Skin epidermis (tissue), 12 donors: ENCODE measurements around the gene CFL1.

Experiments
- H3K27ac ChIP-seq, 21 experiments: fragments of 200-600 bp; sonication (generic) in 11 of 21; one replicate each; pipeline ENCODE4 v1.5.0; 2020; ENCODE audit warnings: mild to moderate bottlenecking in 3 of 21, inconsistent platforms in 2 of 21, moderate library complexity in 2 of 21
- H3K4me3 ChIP-seq, 7 experiments: fragments of 200-600 bp; sonication (generic) in 2 of 7; one replicate each; pipeline ENCODE4 v1.5.0; 2020; ENCODE audit warnings: inconsistent platforms in 2 of 7, mild to moderate bottlenecking in 2 of 7, moderate library complexity in 1 of 7

CFL1 gene

DNA sequence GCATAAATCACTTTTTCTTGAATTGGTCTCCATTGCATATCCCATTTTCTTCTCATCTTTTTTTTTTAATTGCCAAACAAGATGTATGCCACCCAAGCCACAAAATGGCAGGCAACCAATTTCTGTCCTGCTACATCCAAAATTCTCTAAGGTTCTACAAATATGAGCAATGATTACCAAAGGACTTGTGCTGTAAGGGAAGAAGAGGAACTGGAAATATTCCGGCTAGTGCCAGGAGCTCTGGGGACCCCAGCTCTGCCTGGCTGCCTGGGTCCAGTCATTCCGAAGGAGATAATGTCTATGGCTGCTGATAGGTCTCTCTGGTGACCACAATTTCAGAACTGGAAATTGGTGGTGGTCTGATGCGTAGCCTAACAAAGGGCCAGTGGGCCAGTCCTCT lies 41.3 kb downstream of the CFL1 start:
- H3K4me3 ChIP-seq, result peak overlapping the region in 1 of 7 experiments; percentile 65
- H3K27ac ChIP-seq, result peak overlapping the region in 3 of 21 experiments; percentile 73 to 78 (median 75)

DNA sequence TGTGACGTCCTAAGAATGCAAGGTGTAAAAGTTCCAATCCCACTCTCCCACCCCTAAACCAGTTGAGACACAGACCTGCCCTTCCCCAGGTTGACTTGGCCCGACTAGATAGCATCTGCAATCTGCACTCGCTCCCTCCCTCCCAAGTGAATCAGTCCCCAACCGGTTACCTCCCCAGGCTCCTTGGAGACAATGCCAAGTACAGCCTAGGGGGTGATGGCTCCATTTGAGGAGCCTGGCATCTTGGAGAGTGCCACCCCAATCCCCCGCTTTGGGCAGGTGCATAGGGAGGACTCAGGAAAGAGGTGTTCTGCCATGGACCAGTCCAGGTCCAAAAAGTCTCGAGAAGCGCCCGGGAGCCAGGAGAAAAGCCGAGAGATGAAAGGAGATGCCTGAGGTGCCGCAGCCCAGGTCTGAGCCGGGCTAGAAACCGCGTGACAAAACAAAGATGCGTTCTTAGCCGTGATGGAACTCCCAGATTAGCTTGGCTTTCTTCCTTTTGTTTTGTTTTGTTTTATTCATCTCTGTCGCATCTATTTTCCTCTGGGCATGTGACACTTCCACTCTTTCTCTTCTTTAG lies 42.9 kb downstream of the CFL1 start:
- Histone ChIP-seq H3K4me3 (no peak overlapping the region), H3K27ac (peak overlapping the region in 12 of 21 experiments; percentile 4 to 78 (median 37))

DNA sequence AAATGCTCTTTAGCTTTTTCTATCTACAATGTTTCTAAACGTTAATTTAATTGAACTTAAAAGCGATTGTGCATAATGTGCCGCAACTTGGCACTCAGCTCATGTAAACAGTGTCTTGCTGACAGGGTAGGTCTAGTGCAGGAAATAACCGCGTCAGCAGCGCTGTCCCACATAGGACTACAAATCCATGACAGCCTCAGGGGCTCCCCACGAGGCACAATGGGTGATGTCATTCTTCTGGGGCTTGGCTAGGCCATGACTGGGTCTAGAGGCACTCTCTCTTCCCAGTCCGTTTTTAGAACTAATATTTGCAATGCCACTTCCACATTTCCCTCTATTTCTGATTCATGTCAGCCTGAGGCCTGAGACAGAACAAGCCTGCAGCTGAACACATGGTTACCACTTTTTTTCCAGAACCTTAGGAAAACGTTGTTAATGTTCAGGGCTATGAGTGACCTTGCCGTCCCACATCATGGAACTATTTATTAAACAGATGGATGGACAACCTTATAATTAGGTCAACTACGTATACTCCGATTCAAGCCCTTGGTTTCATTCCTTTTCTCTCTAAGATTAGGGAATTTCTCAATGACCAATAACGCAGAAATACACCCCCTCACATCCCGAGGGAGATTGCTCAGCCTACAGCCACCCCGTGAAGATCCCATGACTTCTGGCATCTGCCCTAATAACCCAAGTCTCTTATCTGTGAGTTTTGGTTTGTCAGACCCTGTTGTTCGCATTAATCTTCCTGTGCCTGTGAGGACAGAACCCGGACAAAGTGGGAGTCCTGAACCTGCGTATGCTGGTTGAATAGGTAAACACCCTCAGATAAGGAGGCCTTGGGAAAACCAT lies 43.6 kb downstream of the CFL1 start:
- Histone ChIP-seq H3K27ac (peak overlapping the region in 10 of 21 experiments; percentile 7 to 78 (median 48)), H3K4me3 (no peak overlapping the region)

DNA sequence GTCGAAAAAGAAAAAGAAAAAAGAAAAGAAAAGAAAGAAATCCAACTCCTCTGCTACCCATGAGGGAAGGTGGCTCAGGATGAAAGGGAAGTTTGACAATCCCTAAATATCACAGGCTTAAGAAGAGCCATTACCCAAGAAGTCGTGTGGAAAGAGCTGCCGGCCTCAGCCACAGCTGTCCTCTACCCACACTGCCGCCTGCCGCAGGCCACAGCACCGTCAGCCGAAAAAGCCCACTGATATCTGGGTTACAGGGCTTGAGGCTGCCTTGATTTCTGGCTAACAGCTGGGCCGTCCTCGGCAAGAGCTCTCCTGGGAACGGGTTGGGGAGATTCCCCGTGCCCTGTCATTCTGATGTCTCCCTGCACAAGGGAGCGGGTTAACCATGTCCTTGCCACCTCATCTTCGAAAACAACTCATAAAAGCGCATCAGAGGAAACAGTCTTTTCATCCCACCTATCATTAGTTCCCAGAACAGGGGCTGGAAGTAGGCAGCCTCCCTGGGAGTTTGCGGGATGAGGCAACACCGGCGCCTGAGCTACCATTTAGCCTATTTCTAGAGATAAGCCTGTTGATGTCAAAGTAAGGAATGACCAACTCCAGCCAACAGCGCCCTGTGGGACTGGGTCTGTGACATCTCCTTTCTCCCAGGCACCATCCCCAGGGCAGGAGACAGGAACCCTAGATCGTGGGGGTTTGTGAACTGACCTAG lies 46.1 kb downstream of the CFL1 start:
- no peak overlapping the region for H3K27ac ChIP-seq
- H3K4me3 ChIP-seq, result no peak overlapping the region

DNA sequence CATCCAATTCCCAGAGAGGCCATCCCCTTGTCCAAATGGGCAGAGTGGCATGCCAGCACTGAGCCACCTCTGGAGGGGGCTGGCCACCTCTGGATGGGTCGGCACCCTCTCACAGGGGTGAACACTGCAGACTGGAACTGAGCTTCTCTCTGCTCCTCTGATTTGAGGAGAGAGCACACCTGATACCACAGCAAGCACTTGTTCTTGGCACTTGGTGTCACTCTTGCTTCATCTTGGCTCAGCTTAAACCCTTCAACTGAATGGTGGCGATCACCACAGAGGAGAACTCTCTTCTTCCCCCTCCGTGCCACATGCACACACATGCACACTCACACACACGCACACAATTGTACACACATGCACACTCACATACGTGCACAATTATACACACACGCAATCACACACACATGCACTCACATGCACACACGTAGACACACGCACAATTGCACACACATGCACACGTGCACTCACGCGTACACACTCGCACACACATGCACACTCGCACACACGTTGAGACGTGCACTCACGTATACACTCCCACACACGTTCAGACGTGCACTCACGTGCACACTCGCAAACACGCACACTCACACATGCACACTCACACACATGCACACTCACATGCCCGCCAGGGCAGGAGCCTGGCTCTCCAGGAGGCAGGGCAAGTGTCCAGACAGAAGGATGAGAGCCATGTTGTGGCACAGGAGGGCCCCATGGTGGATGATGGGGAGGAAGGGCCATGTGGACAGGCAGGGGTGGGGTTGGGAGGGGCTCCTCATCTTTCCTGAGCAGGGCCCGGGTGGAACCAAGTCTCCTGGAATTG lies 47.7 kb downstream of the CFL1 start:
- H3K27ac ChIP-seq, result no peak overlapping the region
- no peak overlapping the region for H3K4me3 ChIP-seq

DNA sequence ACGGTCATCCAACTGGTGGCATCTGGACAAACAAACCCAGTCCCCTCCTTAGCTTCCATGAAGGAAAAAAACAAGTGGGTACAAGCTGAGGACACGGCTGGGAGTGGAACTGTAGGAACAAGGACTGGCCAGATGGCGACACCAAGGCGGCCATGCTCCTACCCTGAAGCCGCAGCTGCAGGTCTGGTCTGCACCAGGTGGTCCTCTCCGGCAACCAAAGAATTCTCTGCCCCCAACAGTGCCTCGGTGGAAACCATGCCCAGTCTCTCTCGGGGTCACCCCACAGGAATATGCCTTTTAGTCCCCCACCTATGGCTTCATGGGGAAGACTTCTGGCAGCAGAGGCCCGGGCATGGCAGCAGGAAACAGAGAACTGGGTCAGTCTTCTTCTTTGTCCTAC lies 48.5 kb downstream of the CFL1 start:
- H3K4me3 ChIP-seq, result no peak overlapping the region
- H3K27ac ChIP-seq, result no peak overlapping the region

DNA sequence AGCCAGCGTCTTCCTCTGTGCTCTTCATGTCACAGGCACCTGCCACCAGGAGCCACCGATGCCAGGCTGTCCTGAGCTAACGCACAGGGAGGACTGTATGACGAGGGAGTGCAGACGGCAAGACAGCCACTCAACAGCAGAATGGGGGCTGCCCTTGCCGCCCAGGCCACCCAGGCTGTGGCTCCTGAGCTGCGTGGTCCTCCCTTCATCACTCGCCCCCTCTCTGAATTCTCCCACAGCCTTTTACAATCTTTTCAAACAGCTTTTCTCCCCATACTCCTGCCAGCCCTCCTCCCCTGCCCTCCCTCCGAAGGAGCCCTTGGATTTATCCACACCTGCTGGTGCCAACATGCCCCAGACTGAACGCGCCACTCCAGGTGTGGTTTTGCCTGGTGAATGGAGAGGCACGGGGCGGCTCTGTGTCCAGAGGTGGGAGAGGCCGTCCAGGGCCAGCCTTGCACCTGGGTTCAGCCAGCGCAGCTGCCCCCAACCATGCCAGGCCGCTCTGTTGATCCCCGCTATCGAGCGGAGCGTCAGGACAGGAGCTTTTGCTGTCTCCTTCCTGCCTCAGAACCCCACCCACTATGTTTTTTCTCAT lies 49.1 kb downstream of the CFL1 start:
- H3K4me3 ChIP-seq, result peak overlapping the region in 2 of 7 experiments; percentile 8 to 18
- H3K27ac ChIP-seq, result peak overlapping the region in 3 of 21 experiments; percentile 14 to 41 (median 26)

DNA sequence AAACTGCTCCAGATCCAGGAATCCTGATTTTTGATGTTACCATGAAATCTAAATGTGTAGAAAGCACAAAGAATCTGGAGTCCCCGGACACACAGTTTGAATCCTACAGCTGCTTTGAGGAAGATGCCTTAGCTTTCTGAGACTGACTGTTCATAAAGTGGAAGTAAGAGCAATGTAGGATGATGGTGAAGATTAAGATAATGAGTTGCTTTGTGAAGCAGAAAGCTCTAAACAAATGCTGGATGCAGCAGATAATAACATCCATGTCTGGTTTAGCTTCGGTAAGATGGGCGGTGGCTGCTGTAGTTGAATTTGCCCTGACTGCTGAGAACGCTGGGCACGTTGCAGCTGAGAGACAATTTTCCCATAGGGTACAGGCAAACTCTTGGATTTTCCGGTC lies 51.0 kb downstream of the CFL1 start:
- Histone ChIP-seq H3K27ac (no peak overlapping the region), H3K4me3 (no peak overlapping the region)
